Measurements from ENCODE around the gene CTXND2. TPM values are rescaled to one million over a fixed set of nuclear protein-coding genes. Genes with fewer than 3 reads are reported as not detected.

Gene CTXND2
- total RNA-seq, 2 donors from 2014 or later = not detected

- Histone ChIP-seq H3K9me3 (no peaks in the 10 kb centered on the region), H3K27me3 (no peaks in the 10 kb centered on the region), H3K4me3 (no peak overlapping the region), H3K27ac (no peak overlapping the region), H3K4me1 (no peaks in the 10 kb centered on the region), H3K36me3 (replicated peaks in 1 of 2; ENCODE audit: insufficient read depth in 1 of 2, low read depth in 2 of 2) (no peaks in the 10 kb centered on the region)
- no peak for TF ChIP-seq CTCF (IDR thresholded peaks at IDR 0.05)
- TF ChIP-seq POLR2A (IDR thresholded peaks at IDR 0.05) = no peak
- no peak for DNase-seq
- intact Hi-C loops (cut with DNase I) = no loop called here
- no peak for ATAC-seq
These were observed 25.7 kb downstream of the CTXND2 start for GRCh38 chr1:150912623-150913022.

- Histone ChIP-seq H3K4me3 (no peak overlapping the region), H3K36me3 (replicated peaks in 1 of 2; ENCODE audit: insufficient read depth in 1 of 2, low read depth in 2 of 2) (no peaks in the 10 kb centered on the region), H3K27me3 (no peaks in the 10 kb centered on the region), H3K9me3 (no peaks in the 10 kb centered on the region), H3K27ac (no peak overlapping the region), H3K4me1 (no peaks in the 10 kb centered on the region)
- WGBS, 2 donors = 48 to 68% methylated on average over 7 of the region's 7 CpGs
- ATAC-seq = no peak
- intact Hi-C loops (cut with DNase I) = no loop called here
- TF ChIP-seq CTCF (IDR thresholded peaks at IDR 0.05) (no peak), POLR2A (IDR thresholded peaks at IDR 0.05) (no peak)
- no peak for DNase-seq
These were observed 30.5 kb downstream of the CTXND2 start for GRCh38 chr1:150917387-150917786.

- Histone ChIP-seq H3K4me3 (no peak overlapping the region), H3K9me3 (no peaks in the 10 kb centered on the region), H3K4me1 (peaks cover 8% of the 10 kb centered on the region), H3K27ac (no peak overlapping the region), H3K36me3 (replicated peaks in 1 of 2; ENCODE audit: insufficient read depth in 1 of 2, low read depth in 2 of 2) (peaks cover 0 to under 1% of the 10 kb centered on the region in 2 donors), H3K27me3 (no peaks in the 10 kb centered on the region)
- 39 to 44% methylated on average over 2 of the region's 2 CpGs for WGBS, 2 donors
- ATAC-seq = peak; percentile 36
- TF ChIP-seq POLR2A (IDR thresholded peaks at IDR 0.05) (no peak), CTCF (IDR thresholded peaks at IDR 0.05) (peak; percentile 43 to 73 (median 68))
- DNase-seq = peak; percentile 72 to 79 (median 76)
- intact Hi-C loops (cut with DNase I) = no loop called here
These were observed 35.6 kb downstream of the CTXND2 start for GRCh38 chr1:150922519-150922975.

- H3K9me3 ChIP-seq = no peaks in the 10 kb centered on the region
- H3K27ac ChIP-seq = peak overlapping the region in 1 of 4 donors; percentile 86
- DNase-seq (no peak), ATAC-seq (no peak)
- intact Hi-C loops (cut with DNase I) = no loop called here
- H3K4me1 ChIP-seq = peaks cover 13% of the 10 kb centered on the region
- 74 to 77% methylated on average over 23 of the region's 23 CpGs for WGBS, 2 donors
- TF ChIP-seq POLR2A (IDR thresholded peaks at IDR 0.05) (no peak), CTCF (IDR thresholded peaks at IDR 0.05) (no peak)
- H3K4me3 ChIP-seq = no peak overlapping the region
- H3K27me3 ChIP-seq = no peaks in the 10 kb centered on the region
- H3K36me3 ChIP-seq (replicated peaks in 1 of 2; ENCODE audit: insufficient read depth in 1 of 2, low read depth in 2 of 2) = peaks cover 0 to 10% of the 10 kb centered on the region in 2 donors
These were observed 38.1 kb downstream of the CTXND2 start for GRCh38 chr1:150925080-150925479.

GRCh38 chr1:150926097-150926741 is 39.3 kb downstream of the CTXND2 start, which contains the start of gene SETDB1:
TSS of gene SETDB1 (plus strand) at chr1:150926363. CDS start at chr1:150927715, 1,352 bp downstream.
- Histone ChIP-seq H3K27ac (peak within 1 kb of the TSS; percentile 46 to 86 (median 82)), H3K36me3 (replicated peaks in 1 of 2; ENCODE audit: insufficient read depth in 1 of 2, low read depth in 2 of 2) (peaks cover 5 to 14% of the 10 kb centered on the region in 2 donors), H3K27me3 (no peaks in the 10 kb centered on the region), H3K9me3 (no peaks in the 10 kb centered on the region), H3K4me1 (peaks cover 13% of the 10 kb centered on the region), H3K4me3 (peak within 1 kb of the TSS; percentile 61 to 82)
- intact Hi-C loops (cut with DNase I) = no loop called here
- 0 to 1% methylated on average over 38 to 39 of the region's 39 CpGs for WGBS, 2 donors
- DNase-seq = peak; percentile 95 to 98 (median 96)
- peak in 2 of 3 donors; percentile 51 to 66 for TF ChIP-seq POLR2A (IDR thresholded peaks at IDR 0.05)
- peak in 2 of 7 experiments; percentile 22 to 37 for TF ChIP-seq CTCF (IDR thresholded peaks at IDR 0.05)
- ATAC-seq = peak; percentile 99
